ENCODE measurements around the gene MYL6B. TPM values are rescaled to one million over a fixed set of nuclear protein-coding genes. Genes with fewer than 3 reads are reported as not detected.
A peak's percentile ranks its signal among the peaks of the same experiment; 100 is the strongest.

The MYL6B gene
- total RNA-seq, 1 donor from 2014 or later = 54.1 TPM

DNA sequence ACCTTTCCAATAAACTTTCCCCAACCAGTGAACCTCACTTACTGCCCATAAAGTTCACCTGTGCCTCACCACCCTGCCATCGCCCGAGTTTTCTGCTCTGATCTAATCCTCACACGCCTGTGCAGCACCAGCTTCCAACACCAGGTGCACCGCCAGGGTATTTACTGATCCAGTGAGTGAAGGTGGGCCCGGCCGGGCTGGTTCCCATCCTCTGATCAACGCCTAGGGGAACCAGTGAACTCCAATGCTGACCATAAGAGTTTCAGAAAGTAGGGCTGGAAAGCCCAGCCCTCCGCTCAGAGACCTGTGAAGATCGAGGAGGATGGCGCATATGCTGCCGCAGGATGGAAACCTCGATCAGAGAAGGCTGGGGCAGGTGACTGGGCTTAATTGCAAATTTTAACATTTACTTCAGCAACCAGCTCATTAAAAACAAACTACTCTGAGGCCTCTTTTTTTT is 685 bp upstream of the MYL6B start:
- Histone ChIP-seq H3K27ac (replicated peaks) (peak overlapping the region; percentile 93), H3K4me3 (peak overlapping the region; percentile 76), H3K4me1 (peaks cover 38% of the 10 kb centered on the region), H3K36me3 (no peaks in the 10 kb centered on the region), H3K9me3 (replicated peaks) (no peaks in the 10 kb centered on the region), H3K27me3 (ENCODE audit: low read depth) (no peaks in the 10 kb centered on the region)
- DNase-seq = no peak
- TF ChIP-seq, protein P1, sequence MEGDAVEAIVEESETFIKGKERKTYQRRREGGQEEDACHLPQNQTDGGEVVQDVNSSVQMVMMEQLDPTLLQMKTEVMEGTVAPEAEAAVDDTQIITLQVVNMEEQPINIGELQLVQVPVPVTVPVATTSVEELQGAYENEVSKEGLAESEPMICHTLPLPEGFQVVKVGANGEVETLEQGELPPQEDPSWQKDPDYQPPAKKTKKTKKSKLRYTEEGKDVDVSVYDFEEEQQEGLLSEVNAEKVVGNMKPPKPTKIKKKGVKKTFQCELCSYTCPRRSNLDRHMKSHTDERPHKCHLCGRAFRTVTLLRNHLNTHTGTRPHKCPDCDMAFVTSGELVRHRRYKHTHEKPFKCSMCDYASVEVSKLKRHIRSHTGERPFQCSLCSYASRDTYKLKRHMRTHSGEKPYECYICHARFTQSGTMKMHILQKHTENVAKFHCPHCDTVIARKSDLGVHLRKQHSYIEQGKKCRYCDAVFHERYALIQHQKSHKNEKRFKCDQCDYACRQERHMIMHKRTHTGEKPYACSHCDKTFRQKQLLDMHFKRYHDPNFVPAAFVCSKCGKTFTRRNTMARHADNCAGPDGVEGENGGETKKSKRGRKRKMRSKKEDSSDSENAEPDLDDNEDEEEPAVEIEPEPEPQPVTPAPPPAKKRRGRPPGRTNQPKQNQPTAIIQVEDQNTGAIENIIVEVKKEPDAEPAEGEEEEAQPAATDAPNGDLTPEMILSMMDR (IDR thresholded peaks at IDR 0.05; ENCODE audit: borderline replicate concordance) = peak; percentile 32
- intact Hi-C loops (cut with micrococcal nuclease) = no loop called here

DNA sequence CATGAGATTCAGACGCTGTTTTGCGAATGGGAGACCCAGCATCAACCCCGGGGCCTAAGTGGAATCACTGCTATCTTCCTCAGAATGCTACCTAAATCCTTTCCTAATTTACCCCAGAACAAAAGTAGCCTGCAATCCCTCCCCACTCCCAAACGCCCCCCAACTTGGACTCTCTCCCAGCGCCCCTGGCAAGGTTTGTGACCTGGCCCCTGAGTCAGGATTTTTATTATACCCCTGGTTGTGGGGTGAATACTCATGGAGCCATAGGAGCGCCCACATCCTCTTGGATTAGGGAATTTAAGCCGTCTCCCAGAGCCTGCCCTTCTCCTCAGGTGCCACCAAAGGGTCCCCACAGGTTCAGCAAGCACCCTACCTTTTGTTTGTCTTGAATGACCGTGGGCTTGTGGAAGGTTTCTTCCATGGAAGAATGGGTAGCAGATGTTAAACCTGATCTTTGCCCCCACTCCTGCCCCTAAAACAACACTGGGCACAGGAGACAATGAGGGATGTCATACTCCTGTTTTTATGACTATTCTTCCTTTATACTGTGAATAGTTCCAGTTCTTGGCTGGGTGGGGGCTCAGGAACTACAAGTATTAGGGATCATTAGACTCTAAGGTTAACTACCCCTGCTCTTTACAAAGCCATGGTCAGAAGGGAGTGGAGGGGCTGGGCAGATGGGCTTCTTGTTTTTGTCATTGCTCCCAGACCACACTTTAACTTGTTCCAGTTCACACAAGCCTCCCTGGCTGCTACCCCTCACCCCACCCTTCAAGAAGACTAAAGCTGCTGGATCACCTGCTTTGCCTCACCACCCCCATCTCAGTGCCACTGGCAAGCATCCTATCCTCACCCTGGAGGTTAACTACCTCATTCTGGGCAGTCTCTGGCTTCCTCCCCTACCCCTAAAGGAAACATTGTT is 630 bp downstream of the MYL6B start:
- DNase-seq = no peak
- H3K36me3 ChIP-seq = no peaks in the 10 kb centered on the region

DNA sequence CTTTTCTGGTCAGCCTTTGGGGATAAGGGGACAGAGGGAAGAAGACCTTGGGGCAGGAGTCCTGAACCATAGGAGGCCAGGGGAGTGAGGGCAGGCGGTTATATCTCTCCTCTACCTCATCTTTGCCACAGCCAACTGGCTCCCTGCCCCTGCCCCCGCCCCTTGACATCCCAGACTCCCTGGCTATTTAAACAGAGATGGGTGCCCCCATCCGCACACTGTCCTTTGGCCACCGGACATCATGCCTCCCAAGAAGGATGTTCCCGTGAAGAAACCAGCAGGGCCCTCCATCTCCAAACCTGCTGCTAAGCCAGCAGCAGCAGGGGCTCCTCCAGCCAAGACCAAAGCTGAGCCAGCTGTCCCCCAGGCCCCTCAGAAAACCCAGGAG is 1.3 kb downstream of the MYL6B start:
- Histone ChIP-seq H3K4me1 (peaks cover 46% of the 10 kb centered on the region), H3K9me3 (replicated peaks) (no peaks in the 10 kb centered on the region), H3K36me3 (no peaks in the 10 kb centered on the region), H3K27me3 (ENCODE audit: low read depth) (no peaks in the 10 kb centered on the region), H3K27ac (replicated peaks) (no peak overlapping the region), H3K4me3 (no peak overlapping the region)
- intact Hi-C loops (cut with micrococcal nuclease) = no loop called here
- no peak for DNase-seq
- TF ChIP-seq, protein P1 (IDR thresholded peaks at IDR 0.05; ENCODE audit: borderline replicate concordance) = no peak

More for the DNA sequence above, 630 bp downstream of the MYL6B start:
- Histone ChIP-seq H3K27me3 (ENCODE audit: low read depth) (no peaks in the 10 kb centered on the region), H3K27ac (replicated peaks) (peak overlapping the region; percentile 93), H3K4me3 (peak overlapping the region; percentile 76), H3K4me1 (peaks cover 42% of the 10 kb centered on the region), H3K9me3 (replicated peaks) (no peaks in the 10 kb centered on the region)
- TF ChIP-seq, protein P1 (IDR thresholded peaks at IDR 0.05; ENCODE audit: borderline replicate concordance) = no peak
- intact Hi-C loops (cut with micrococcal nuclease) = no loop called here

DNA sequence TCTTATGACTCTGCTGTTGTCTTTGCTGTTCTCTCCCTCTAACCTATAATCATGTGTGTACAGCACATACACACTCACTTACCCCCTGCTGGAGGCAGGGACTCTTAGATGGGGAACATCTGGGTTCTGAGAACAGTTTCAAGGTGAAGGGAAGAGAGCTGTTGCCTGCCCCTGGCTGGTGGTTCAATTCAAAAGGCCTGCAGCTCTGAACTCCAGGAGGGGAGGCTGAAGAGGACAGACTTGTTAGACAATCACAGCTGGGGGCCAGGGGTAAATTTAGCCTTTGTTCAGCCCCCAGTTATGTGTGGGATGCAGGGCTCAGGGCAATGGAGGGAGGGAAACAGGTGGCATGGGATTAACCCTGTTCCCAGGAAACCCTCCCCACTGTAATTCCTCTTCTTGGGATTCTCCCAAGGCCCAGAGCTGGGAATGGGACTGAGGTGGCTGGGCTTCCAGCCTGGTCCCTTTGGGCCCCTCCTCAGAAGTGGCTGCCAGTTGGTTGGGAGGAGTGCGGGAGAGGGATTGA is 1.9 kb downstream of the MYL6B start:
- Histone ChIP-seq H3K36me3 (peaks cover under 1% of the 10 kb centered on the region), H3K27me3 (ENCODE audit: low read depth) (no peaks in the 10 kb centered on the region), H3K9me3 (replicated peaks) (no peaks in the 10 kb centered on the region), H3K4me1 (peaks cover 49% of the 10 kb centered on the region), H3K27ac (replicated peaks) (no peak overlapping the region), H3K4me3 (no peak overlapping the region)
- intact Hi-C loops (cut with micrococcal nuclease) = no loop called here
- DNase-seq = no peak
- TF ChIP-seq, protein P1 (IDR thresholded peaks at IDR 0.05; ENCODE audit: borderline replicate concordance) = no peak

DNA sequence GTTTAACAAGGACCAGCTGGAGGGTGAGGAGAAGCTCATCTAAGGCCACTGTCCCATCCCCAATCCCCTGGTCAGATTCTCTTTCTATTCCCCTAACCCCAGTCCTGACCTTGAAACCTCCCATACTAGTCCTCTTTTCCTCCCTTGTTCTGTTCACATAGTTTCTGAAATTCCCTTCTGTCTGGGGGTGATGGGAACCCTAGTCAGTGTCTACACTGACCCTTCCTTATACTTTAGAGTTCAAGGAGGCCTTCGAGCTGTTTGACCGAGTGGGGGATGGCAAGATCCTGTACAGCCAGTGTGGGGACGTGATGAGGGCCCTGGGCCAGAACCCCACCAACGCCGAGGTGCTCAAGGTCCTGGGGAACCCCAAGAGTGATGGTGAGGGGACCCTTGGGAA is 2.4 kb downstream of the MYL6B start:
- DNase-seq = no peak
- no peaks in the 10 kb centered on the region for H3K9me3 ChIP-seq (replicated peaks)
- no peak overlapping the region for H3K4me3 ChIP-seq
- H3K27ac ChIP-seq (replicated peaks) = no peak overlapping the region
- intact Hi-C loops (cut with micrococcal nuclease) = loop anchor here (5.0 kb wide), 1 partner anchor 38 kb away; the partner anchor contains the start of genes RPL41 and ZC3H10
- peaks cover 5% of the 10 kb centered on the region for H3K36me3 ChIP-seq
- TF ChIP-seq, protein P1 (IDR thresholded peaks at IDR 0.05; ENCODE audit: borderline replicate concordance) = no peak
- no peaks in the 10 kb centered on the region for H3K27me3 ChIP-seq (ENCODE audit: low read depth)
- H3K4me1 ChIP-seq = peaks cover 54% of the 10 kb centered on the region

All from left ventricle myocardium inferior (tissue), 1 donor.